Heart left ventricle (tissue), 16 donors: ENCODE data around the gene LGALS7B. TPM values are rescaled to one million over a fixed set of nuclear protein-coding genes. Genes with fewer than 3 reads are reported as not detected.
A peak's percentile ranks its signal among the peaks of the same experiment; 100 is the strongest.
"Not testable (repeated sequence)": the region's sequence is repeated elsewhere in the genome, so short reads cannot be mapped to it uniquely, and the experiment has no call there.

Experiments used
- ATAC-seq, 4 donors: fragments of 200-7000 bp; cut with Tn5 transposase; one replicate each; pipeline ENCODE4 v1.9.1; 2020 to 2022; ENCODE audit warnings: moderate library complexity in 4 of 4, mild to moderate bottlenecking in 3 of 4, moderate number of reproducible peaks in 1 of 4
- DNase-seq, 5 donors: peaks; one replicate each; pipeline ENCODE4 v3.0.0-alpha.2; 2020
- H3K27ac ChIP-seq, 12 donors: fragments of 200-600 bp; sonication (generic) in 4 of 12; one replicate each; pipeline versions ENCODE4 v1.5.0 to v1.8.0; 2016 to 2022; ENCODE audit warnings: mild to moderate bottlenecking in 2 of 12
- H3K27me3 ChIP-seq, 9 donors: fragments of 200-600 bp; sonication (generic) in 2 of 9; one replicate each; pipeline versions ENCODE4 v1.5.1 to v1.8.0; 2016 to 2022; ENCODE audit warnings: mild to moderate bottlenecking in 3 of 9
- H3K36me3 ChIP-seq, 9 donors: fragments of 200-600 bp; sonication (generic) in 2 of 9; one replicate each; pipeline versions ENCODE4 v1.5.0 to v1.8.0; 2018 to 2022; ENCODE audit warnings: mild to moderate bottlenecking in 2 of 9
- H3K4me1 ChIP-seq, 12 donors: fragments of 200-600 bp; sonication (generic) in 4 of 12; one replicate each; pipeline versions ENCODE4 v1.5.0 to v1.8.0; 2016 to 2022; ENCODE audit warnings: mild to moderate bottlenecking in 3 of 12
- H3K4me3 ChIP-seq, 12 donors: fragments of 200-600 bp; sonication (generic) in 4 of 12; one replicate each; pipeline versions ENCODE4 v1.5.0 to v1.8.0; 2017 to 2022; ENCODE audit warnings: mild to moderate bottlenecking in 9 of 12, moderate library complexity in 4 of 12
- H3K9me3 ChIP-seq, 12 donors: fragments of 200-600 bp; sonication (generic) in 4 of 12; one replicate each; pipeline versions ENCODE4 v1.5.0 to v1.8.0; 2016 to 2022; ENCODE audit warnings: mild to moderate bottlenecking in 1 of 12
- CTCF ChIP-seq, 12 donors: fragments of 200-600 bp; sonication (generic) in 4 of 12; IDR thresholded peaks; one replicate each; pipeline versions ENCODE4 v1.5.0 to v1.8.0; 2018 to 2022; ENCODE audit warnings: antibody characterized with exemption in 12 of 12, mild to moderate bottlenecking in 5 of 12
- POLR2A ChIP-seq, 2 donors: fragments of 450-650 bp; IDR thresholded peaks; one replicate each; pipeline ENCODE4 v1.6.1; 2017; ENCODE audit warnings: antibody characterized with exemption in 2 of 2, mild to moderate bottlenecking in 2 of 2, moderate library complexity in 2 of 2
- WGBS, 4 donors: extraction: QIAGEN DNeasy Blood & Tissue Kit in 2 of 4; methylation state at CpG; one replicate each; pipeline versions ENCODE4 v1.1.5 to v1.1.7; 2013 to 2018; 5-methylcytosine and 5-hydroxymethylcytosine counted together
- intact Hi-C, 10 donors: fragments of 100-400 bp; cut with DNase I; formaldehyde crosslinking; loops; one replicate each; pipeline versions ENCODE4 v1.11.1 to v1.14.2; 2022
- polyA plus RNA-seq, 2 donors: library from polyadenylated mRNA; stranded (reverse); fragments of 200-250 nt; gene quantifications; one replicate each; pipeline ENCODE4 v1.2.3, GENCODE V29; 2013
- total RNA-seq, 9 donors: library from RNA; depleted of rRNA in 2 of 9; stranded (reverse); fragments of >200 nt in 2 of 9; fragmentation: NEBNext Ultra II Directional in 3 of 9; extraction: Animal tissue kit (Norgen Biotek cat#: 25700) in 3 of 9; gene quantifications; one replicate each; pipeline versions ENCODE4 v1.1.0 to v1.2.4, GENCODE V29; 2016 to 2023
- donor health status: ischemic (EF 13 %, LVEDD 7.1; RV severe dilation, severe dysfunction).
- donor health status: healthy with polysubstance abuse.
- donor health status: DM: no; HTN: yes; CAD: no.
- donor health status: DM: no; HTN: no; CAD: no.
- donor health status: ischemic (EF 25% LVEDD 6.9; RV normal size, moderate dysfunction).
- donor health status: ischemic (EF 25% LVEDD 5.7; RV mildly dilated, moderate dysfunction).
- donor health status: healthy.
- donor health status: DM: yes; HTN: yes; CAD: no.
- donor health status: ischemic (EF 35%, LVEDD 5.7; RV mildly dilated, moderate dysfunction).
- donor health status: nonischemic (EF 11% LVEDD 7.7; RV severe dilation, severe dysfunction).
- donor health status: DM: yes; HTN: yes; CAD: no.
- donor health status: PGD.
- donor health status: ischemic (EF 29% LVEDD 5.4; RV normal size, mild dysfunction).
- donor health status: nonischemic (EF 23%, LVEDD 6.1; RV moderate dilation, normal function).

LGALS7B gene
- total and polyA plus RNA-seq, 11 donors: not detected

GRCh38 chr19:38809592-38810252, 20.7 kb downstream of the LGALS7B start:
- Histone ChIP-seq H3K36me3 (peaks cover 0 to 2% (median 0%) of the 10 kb centered on the region in 9 donors), H3K9me3 (no peaks in the 10 kb centered on the region), H3K27me3 (no peaks in the 10 kb centered on the region), H3K4me1 (peaks cover 0 to 6% (median 0%) of the 10 kb centered on the region in 12 donors), H3K27ac (no peak overlapping the region), H3K4me3 (no peak overlapping the region)
- WGBS, 4 donors: 94 to 98% (median 97%) methylated on average over 7 to 8 of the region's 8 CpGs
- ATAC-seq (no peak), DNase-seq (no peak)
- intact Hi-C loops: loop anchor here in 2 of 10 donors (10.0 kb wide), 2 partner anchors 55 to 75 kb away; no protein-coding TSS in a partner anchor
- TF ChIP-seq POLR2A (IDR thresholded peaks at IDR 0.05): no peak
- no peak for TF ChIP-seq CTCF (IDR thresholded peaks at IDR 0.05)

GRCh38 chr19:38812009-38812840, 23.2 kb downstream of the LGALS7B start:
- H3K36me3 ChIP-seq: peaks cover 0 to 27% (median 24%) of the 10 kb centered on the region in 9 donors
- H3K27ac ChIP-seq: no peak overlapping the region
- TF ChIP-seq CTCF (IDR thresholded peaks at IDR 0.05) (no peak), POLR2A (IDR thresholded peaks at IDR 0.05) (no peak)
- H3K27me3 ChIP-seq: no peaks in the 10 kb centered on the region
- DNase-seq (no peak), ATAC-seq (no peak)
- H3K9me3 ChIP-seq: no peaks in the 10 kb centered on the region
- intact Hi-C loops: no loop called here
- WGBS, 4 donors: 83 to 88% (median 85%) methylated on average over 18 of the region's 18 CpGs
- no peaks in the 10 kb centered on the region for H3K4me1 ChIP-seq
- H3K4me3 ChIP-seq: no peak overlapping the region

- TF ChIP-seq CTCF (IDR thresholded peaks at IDR 0.05) (no peak), POLR2A (IDR thresholded peaks at IDR 0.05) (no peak)
- DNase-seq (no peak), ATAC-seq (peak in 3 of 4 donors; percentile 46 to 51 (median 46))
- 77 to 80% (median 78%) methylated on average over 14 to 15 of the region's 15 CpGs for WGBS, 4 donors
- H3K27ac ChIP-seq: no peak within 1 kb of the TSS
- H3K36me3 ChIP-seq: peaks cover 0 to 33% (median 31%) of the 10 kb centered on the region in 9 donors
- H3K4me3 ChIP-seq: no peak within 1 kb of the TSS
- H3K9me3 ChIP-seq: no peaks in the 10 kb centered on the region
- intact Hi-C loops: no loop called here
- no peaks in the 10 kb centered on the region for H3K27me3 ChIP-seq
- H3K4me1 ChIP-seq: no peaks in the 10 kb centered on the region
Observed at GRCh38 chr19:38812841-38813320, 23.9 kb downstream of the LGALS7B start, which contains the start of gene LGALS4. LGALS4 (minus strand) TSS chr19:38812945; CDS start chr19:38812886, 59 bp downstream.

GRCh38 chr19:38813323-38813722, 24.3 kb downstream of the LGALS7B start:
- Histone ChIP-seq H3K4me3 (no peak overlapping the region), H3K27me3 (no peaks in the 10 kb centered on the region), H3K36me3 (peaks cover 0 to 37% (median 34%) of the 10 kb centered on the region in 9 donors), H3K4me1 (no peaks in the 10 kb centered on the region), H3K9me3 (no peaks in the 10 kb centered on the region), H3K27ac (no peak overlapping the region)
- 88 to 95% (median 91%) methylated on average over 6 of the region's 6 CpGs for WGBS, 4 donors
- intact Hi-C loops: no loop called here
- no peak for DNase-seq
- no peak for ATAC-seq
- TF ChIP-seq POLR2A (IDR thresholded peaks at IDR 0.05) (no peak), CTCF (IDR thresholded peaks at IDR 0.05) (no peak)

GRCh38 chr19:38813932-38814331, 24.9 kb downstream of the LGALS7B start:
- H3K4me3 ChIP-seq, H3K27ac ChIP-seq, intact Hi-C loops, H3K4me1 ChIP-seq, H3K9me3 ChIP-seq, DNase-seq, H3K27me3 ChIP-seq, ATAC-seq: not testable (repeated sequence)
- WGBS, 4 donors: 81 to 88% (median 82%) methylated on average over 2 of the region's 2 CpGs
- peaks cover 0 to 37% (median 34%) of the 10 kb centered on the region in 9 donors for H3K36me3 ChIP-seq
